ENCODE measurements around the gene LINGO1.

The LINGO1 gene

GRCh38 chr15:77603611-77604336, 28.9 kb downstream of the LINGO1 start:
- TF ChIP-seq POLR2A (IDR thresholded peaks at IDR 0.05; ENCODE audit: low read depth, low read length) (no peak), TAF1 (IDR thresholded peaks at IDR 0.05; ENCODE audit: low read depth, low read length) (no peak)
- no peak for DNase-seq (ENCODE audit: insufficient read length, low spot score)
- no peak for FAIRE-seq

- TF ChIP-seq SPI1 (IDR thresholded peaks at IDR 0.05; ENCODE audit: low read depth, low read length) = no peak
- no peak for TF ChIP-seq POLR2A (IDR thresholded peaks at IDR 0.05; ENCODE audit: low read depth, low read length)
- TF ChIP-seq PAX5 (IDR thresholded peaks at IDR 0.05; ENCODE audit: insufficient read depth, low read length, severe bottlenecking) = no peak
- TF ChIP-seq TAF1 (IDR thresholded peaks at IDR 0.05; ENCODE audit: low read depth, low read length) = no peak
- no peak for TF ChIP-seq POU2F2 (IDR thresholded peaks at IDR 0.05; ENCODE audit: low read depth, low read length)
- TF ChIP-seq POLR2AphosphoS5 (IDR thresholded peaks at IDR 0.05; ENCODE audit: low read depth, low read length) = no peak
- DNase-seq (ENCODE audit: insufficient read length, low spot score) (no peak), FAIRE-seq (no peak)
Measured at GRCh38 chr15:77602800-77603199, 29.9 kb downstream of the LINGO1 start.

GRCh38 chr15:77599899-77600298, 32.8 kb downstream of the LINGO1 start:
- DNase-seq (ENCODE audit: insufficient read length, low spot score) = no peak
- TF ChIP-seq PAX5 (IDR thresholded peaks at IDR 0.05; ENCODE audit: insufficient read depth, low read length, severe bottlenecking) = no peak
- TF ChIP-seq POU2F2 (IDR thresholded peaks at IDR 0.05; ENCODE audit: low read depth, low read length) = no peak
- TF ChIP-seq SPI1 (IDR thresholded peaks at IDR 0.05; ENCODE audit: low read depth, low read length) = no peak
- no peak for TF ChIP-seq POLR2AphosphoS5 (IDR thresholded peaks at IDR 0.05; ENCODE audit: low read depth, low read length)
- no peak for FAIRE-seq

- no peak for FAIRE-seq
- TF ChIP-seq SPI1 (IDR thresholded peaks at IDR 0.05; ENCODE audit: low read depth, low read length) (no peak), PAX5 (IDR thresholded peaks at IDR 0.05; ENCODE audit: insufficient read depth, low read length, severe bottlenecking) (no peak), POU2F2 (IDR thresholded peaks at IDR 0.05; ENCODE audit: low read depth, low read length) (no peak), TAF1 (IDR thresholded peaks at IDR 0.05; ENCODE audit: low read depth, low read length) (no peak), POLR2AphosphoS5 (IDR thresholded peaks at IDR 0.05; ENCODE audit: low read depth, low read length) (no peak), POLR2A (IDR thresholded peaks at IDR 0.05; ENCODE audit: low read depth, low read length) (no peak)
- no peak for DNase-seq (ENCODE audit: insufficient read length, low spot score)
Measured at GRCh38 chr15:77599357-77599756, 33.4 kb downstream of the LINGO1 start.

GRCh38 chr15:77598644-77599043, 34.1 kb downstream of the LINGO1 start:
- DNase-seq (ENCODE audit: insufficient read length, low spot score) (no peak), FAIRE-seq (no peak)
- TF ChIP-seq TAF1 (IDR thresholded peaks at IDR 0.05; ENCODE audit: low read depth, low read length) (no peak), SPI1 (IDR thresholded peaks at IDR 0.05; ENCODE audit: low read depth, low read length) (no peak), PAX5 (IDR thresholded peaks at IDR 0.05; ENCODE audit: insufficient read depth, low read length, severe bottlenecking) (no peak), POLR2AphosphoS5 (IDR thresholded peaks at IDR 0.05; ENCODE audit: low read depth, low read length) (no peak), POLR2A (IDR thresholded peaks at IDR 0.05; ENCODE audit: low read depth, low read length) (no peak), POU2F2 (IDR thresholded peaks at IDR 0.05; ENCODE audit: low read depth, low read length) (no peak)

GRCh38 chr15:77597804-77598453, 34.8 kb downstream of the LINGO1 start:
- DNase-seq (ENCODE audit: insufficient read length, low spot score) (no peak), FAIRE-seq (no peak)
- TF ChIP-seq PAX5 (IDR thresholded peaks at IDR 0.05; ENCODE audit: insufficient read depth, low read length, severe bottlenecking) (no peak), TAF1 (IDR thresholded peaks at IDR 0.05; ENCODE audit: low read depth, low read length) (no peak), SPI1 (IDR thresholded peaks at IDR 0.05; ENCODE audit: low read depth, low read length) (no peak), POLR2A (IDR thresholded peaks at IDR 0.05; ENCODE audit: low read depth, low read length) (no peak), POLR2AphosphoS5 (IDR thresholded peaks at IDR 0.05; ENCODE audit: low read depth, low read length) (no peak), POU2F2 (IDR thresholded peaks at IDR 0.05; ENCODE audit: low read depth, low read length) (no peak)

- DNase-seq (ENCODE audit: insufficient read length, low spot score) (no peak), FAIRE-seq (no peak)
- TF ChIP-seq POLR2AphosphoS5 (IDR thresholded peaks at IDR 0.05; ENCODE audit: low read depth, low read length) (no peak), TAF1 (IDR thresholded peaks at IDR 0.05; ENCODE audit: low read depth, low read length) (no peak), POLR2A (IDR thresholded peaks at IDR 0.05; ENCODE audit: low read depth, low read length) (no peak)
Measured at GRCh38 chr15:77596821-77597803, 35.6 kb downstream of the LINGO1 start.

- DNase-seq (ENCODE audit: insufficient read length, low spot score) = no peak
- TF ChIP-seq POLR2A (IDR thresholded peaks at IDR 0.05; ENCODE audit: low read depth, low read length) = no peak
- TF ChIP-seq POLR2AphosphoS5 (IDR thresholded peaks at IDR 0.05; ENCODE audit: low read depth, low read length) = no peak
- FAIRE-seq = no peak
Measured at GRCh38 chr15:77595231-77595630, 37.5 kb downstream of the LINGO1 start.

- no peak for FAIRE-seq
Measured at GRCh38 chr15:77592758-77593157, 40.0 kb downstream of the LINGO1 start.

More at GRCh38 chr15:77592758-77593157, 40.0 kb downstream of the LINGO1 start:
- no peak for DNase-seq (ENCODE audit: insufficient read length, low spot score)
- no peak for TF ChIP-seq POLR2A (IDR thresholded peaks at IDR 0.05; ENCODE audit: low read depth, low read length)
